Hepatocyte (in vitro differentiated cells): ENCODE results near the gene MTX1. TPM values are rescaled to one million over a fixed set of nuclear protein-coding genes. Genes with fewer than 3 reads are reported as not detected.
"Not testable (repeated sequence)": the region's sequence is repeated elsewhere in the genome, so short reads cannot be mapped to it uniquely, and the experiment has no call there.

Source experiments
- DNase-seq: peaks from one replicate; pipeline ENCODE4 v3.0.0-alpha.2; 2016; ENCODE audit warnings: low spot score
- H2AFZ ChIP-seq: fragments of 200-600 bp; sonication (generic); 2 replicates; pipeline ENCODE4 v1.6.0; 2016; ENCODE audit warnings: antibody characterized with exemption, mild to moderate bottlenecking
- H3K27ac ChIP-seq: fragments of 200-600 bp; sonication (generic); 2 replicates; pipeline ENCODE4 v1.5.1; 2016; ENCODE audit warnings: mild to moderate bottlenecking
- H3K27me3 ChIP-seq: fragments of 200-600 bp; sonication (generic); 2 replicates; pipeline ENCODE4 v1.6.1; 2016
- H3K36me3 ChIP-seq: fragments of 200-600 bp; sonication (generic); replicated peaks from 2 replicates; pipeline ENCODE4 v1.5.1; 2016; ENCODE audit warnings: low read depth; ENCODE audit not compliant: insufficient read depth
- H3K4me1 ChIP-seq: fragments of 200-600 bp; sonication (generic); 2 replicates; pipeline ENCODE4 v1.5.1; 2016; ENCODE audit warnings: mild to moderate bottlenecking, moderate library complexity; ENCODE audit not compliant: insufficient read depth
- H3K4me2 ChIP-seq: fragments of 200-600 bp; sonication (generic); 2 replicates; pipeline ENCODE4 v1.6.0; 2016
- H3K4me3 ChIP-seq: fragments of 200-600 bp; sonication (generic); 2 replicates; pipeline ENCODE4 v1.5.1; 2016; ENCODE audit warnings: mild to moderate bottlenecking
- H3K79me2 ChIP-seq: fragments of 200-600 bp; sonication (generic); 2 replicates; pipeline ENCODE4 v1.6.0; 2017; ENCODE audit warnings: mild to moderate bottlenecking
- H3K9me2 ChIP-seq: fragments of 200-600 bp; sonication (generic); replicated peaks from 2 replicates; pipeline ENCODE4 v1.6.0; 2017; ENCODE audit warnings: mild to moderate bottlenecking; ENCODE audit not compliant: insufficient read depth
- H3K9me3 ChIP-seq: fragments of 200-600 bp; sonication (generic); 2 replicates; pipeline ENCODE4 v1.5.1; 2016; ENCODE audit warnings: low read depth, mild to moderate bottlenecking
- H4K20me1 ChIP-seq: fragments of 200-600 bp; sonication (generic); 2 replicates; pipeline ENCODE4 v1.6.0; 2016; ENCODE audit warnings: mild to moderate bottlenecking; ENCODE audit not compliant: insufficient read depth, poor library complexity, severe bottlenecking
- CTCF ChIP-seq: fragments of 200-600 bp; sonication (generic); IDR thresholded peaks from 2 replicates; pipeline ENCODE4 v1.5.1; 2016; ENCODE audit warnings: antibody characterized with exemption, mild to moderate bottlenecking; ENCODE audit not compliant: poor library complexity
- EZH2 ChIP-seq: fragments of 200-600 bp; sonication (generic); IDR thresholded peaks from 2 replicates; pipeline ENCODE4 v1.6.1; 2016; ENCODE audit warnings: antibody characterized with exemption, mild to moderate bottlenecking, borderline replicate concordance
- EZH2phosphoT487 ChIP-seq: fragments of 200-600 bp; sonication (generic); IDR thresholded peaks from one replicate; pipeline ENCODE4 v1.6.1; 2018; ENCODE audit warnings: antibody characterized with exemption, mild to moderate bottlenecking, low read depth, moderate library complexity; ENCODE audit not compliant: unreplicated experiment, severe bottlenecking
- WGBS: methylation state at CpG from one replicate; pipeline ENCODE4 v1.1.6; 2016; ENCODE audit warnings: low lambda C conversion rate; ENCODE audit errors: missing lambda C conversion rate; 5-methylcytosine and 5-hydroxymethylcytosine counted together
- polyA plus RNA-seq: library from polyadenylated mRNA; unstranded; fragments of >200 nt; fragmentation: Nextera tagmentation; extraction: Ambion mirVana; gene quantifications from 2 replicates; pipeline ENCODE4 v1.2.1, GENCODE V29; 2016
- total RNA-seq: library from RNA; depleted of rRNA; stranded (reverse); fragments of >200 nt; gene quantifications from 2 replicates; pipeline ENCODE4 v1.2.3, GENCODE V29; 2014

Gene MTX1
- total and polyA plus RNA-seq, 2 experiments from 2014 or later = 42.1 to 78.2 TPM

GRCh38 chr1:155218854-155219591 lies 10.5 kb downstream of the MTX1 start:
- no peak for TF ChIP-seq EZH2
- no peak for TF ChIP-seq EZH2phosphoT487
- no peak for TF ChIP-seq CTCF
- WGBS = 58% methylated on average over 7 of the region's 7 CpGs
- Histone ChIP-seq H4K20me1 (no peaks in the 10 kb centered on the region), H3K27me3 (no peaks in the 10 kb centered on the region), H3K9me2 (no peaks in the 10 kb centered on the region), H3K9me3 (no peaks in the 10 kb centered on the region), H3K4me2 (peak overlapping the region; percentile 63), H3K36me3 (no peaks in the 10 kb centered on the region), H3K4me3 (no peak overlapping the region), H3K27ac (peak overlapping the region; percentile 82), H2AFZ (peak overlapping the region; percentile 57), H3K4me1 (peaks cover 4% of the 10 kb centered on the region), H3K79me2 (no peaks in the 10 kb centered on the region)
- DNase-seq = peak; percentile 70

DNA sequence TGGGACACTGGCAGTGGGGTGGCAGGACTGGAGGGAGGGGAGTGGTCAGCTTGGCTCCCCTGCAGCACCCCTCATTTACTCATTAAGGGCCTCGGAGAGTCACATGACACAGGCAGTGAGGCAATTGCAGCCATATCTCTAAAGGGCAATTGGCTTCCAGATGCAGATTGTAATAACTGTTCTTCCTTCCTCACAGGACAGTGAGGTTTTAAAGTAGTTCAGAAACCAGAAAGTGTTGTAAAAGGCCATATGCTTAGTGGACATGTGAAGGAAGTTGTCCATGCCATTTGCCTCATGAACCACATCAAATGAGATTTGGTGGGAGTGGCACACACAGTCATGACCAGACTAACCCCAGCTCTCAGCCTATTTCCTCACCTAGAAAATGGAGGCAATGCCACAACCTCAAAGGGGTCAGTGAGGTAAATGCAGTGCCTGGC lies 11.1 kb downstream of the MTX1 start:
- Histone ChIP-seq H3K9me3 (no peaks in the 10 kb centered on the region), H3K4me3 (no peak overlapping the region), H3K4me1 (peaks cover 9% of the 10 kb centered on the region), H3K27ac (peak overlapping the region; percentile 82), H3K9me2 (no peaks in the 10 kb centered on the region), H3K79me2 (no peaks in the 10 kb centered on the region), H3K27me3 (no peaks in the 10 kb centered on the region), H4K20me1 (no peaks in the 10 kb centered on the region), H3K36me3 (no peaks in the 10 kb centered on the region), H2AFZ (peak overlapping the region; percentile 57), H3K4me2 (peak overlapping the region; percentile 63)
- peak; percentile 50 for DNase-seq
- no peak for TF ChIP-seq EZH2phosphoT487
- TF ChIP-seq CTCF = no peak
- no peak for TF ChIP-seq EZH2
- 36% methylated on average over 1 of the region's 1 CpG for WGBS

DNA sequence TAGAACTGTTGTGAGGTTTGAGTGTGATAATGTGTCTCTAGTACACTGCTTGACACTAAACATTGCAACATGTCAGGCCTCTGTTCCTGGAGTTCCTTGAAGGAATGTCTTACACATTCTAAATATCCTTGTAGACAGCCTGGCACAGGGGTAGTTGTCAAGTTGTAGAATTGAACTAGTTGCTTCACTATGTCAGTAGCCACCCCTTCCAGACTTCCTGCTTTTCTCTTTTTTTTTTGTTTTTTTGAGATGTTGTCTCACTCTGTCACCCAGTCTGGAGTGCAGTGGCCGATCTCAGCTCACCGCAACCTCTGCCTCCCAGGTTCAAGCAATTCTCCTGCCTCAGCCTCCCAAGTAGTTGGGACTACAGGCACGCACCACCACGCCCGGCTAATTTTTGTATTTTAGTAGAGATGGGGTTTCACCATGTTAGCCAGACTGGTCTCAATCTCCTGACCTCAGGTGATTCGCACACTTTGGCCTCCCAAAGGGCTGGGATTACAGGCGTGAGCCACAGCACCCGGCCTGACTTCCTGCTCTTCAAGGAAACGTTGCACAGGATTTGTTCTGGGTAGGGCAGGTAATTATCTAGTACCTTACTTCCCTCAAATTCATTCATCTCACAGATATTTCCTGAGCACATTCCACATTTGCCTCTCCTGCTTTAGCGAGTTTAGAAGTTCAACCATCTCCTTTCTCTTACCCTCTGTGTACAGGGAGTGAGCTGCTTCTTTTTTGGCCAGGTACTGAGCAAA lies 11.9 kb downstream of the MTX1 start:
- Histone ChIP-seq H3K4me1 (peaks cover 16% of the 10 kb centered on the region), H3K27ac (peak overlapping the region; percentile 82)
- H3K79me2 ChIP-seq, DNase-seq, H3K4me3 ChIP-seq, H4K20me1 ChIP-seq, H3K36me3 ChIP-seq, H3K9me2 ChIP-seq, H3K27me3 ChIP-seq, H3K9me3 ChIP-seq, H3K4me2 ChIP-seq, H2AFZ ChIP-seq: not testable (repeated sequence)
- WGBS = 85% methylated on average over 10 of the region's 10 CpGs

DNA sequence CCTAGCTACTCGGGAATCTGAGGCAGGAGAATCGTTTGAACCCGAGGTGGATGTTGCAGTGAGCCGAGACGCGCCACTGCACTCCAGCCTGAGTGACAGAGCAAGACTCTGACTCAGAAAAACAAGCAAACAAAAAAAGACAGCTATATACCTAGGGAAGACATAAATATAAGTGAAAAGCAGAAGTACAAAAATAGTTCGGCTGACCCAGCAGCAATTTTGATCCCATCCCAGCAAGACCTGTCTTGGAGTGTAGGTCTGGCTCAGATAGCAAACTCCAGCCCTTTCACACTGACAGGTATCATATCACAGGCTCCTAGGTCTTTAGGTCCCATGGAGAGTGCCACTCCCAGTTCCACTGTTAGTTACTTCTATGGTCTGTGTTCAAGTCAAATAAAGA lies 14.6 kb downstream of the MTX1 start:
- Histone ChIP-seq H3K27ac (no peak overlapping the region), H3K4me2 (no peak overlapping the region), H3K4me1 (peaks cover 29% of the 10 kb centered on the region), H3K9me3 (no peaks in the 10 kb centered on the region), H3K36me3 (no peaks in the 10 kb centered on the region), H4K20me1 (no peaks in the 10 kb centered on the region), H2AFZ (no peak overlapping the region), H3K9me2 (no peaks in the 10 kb centered on the region), H3K79me2 (peaks cover 11% of the 10 kb centered on the region), H3K27me3 (no peaks in the 10 kb centered on the region), H3K4me3 (no peak overlapping the region)
- DNase-seq = no peak
- 93% methylated on average over 7 of the region's 7 CpGs for WGBS
- TF ChIP-seq CTCF (no peak), EZH2phosphoT487 (no peak), EZH2 (no peak)

DNA sequence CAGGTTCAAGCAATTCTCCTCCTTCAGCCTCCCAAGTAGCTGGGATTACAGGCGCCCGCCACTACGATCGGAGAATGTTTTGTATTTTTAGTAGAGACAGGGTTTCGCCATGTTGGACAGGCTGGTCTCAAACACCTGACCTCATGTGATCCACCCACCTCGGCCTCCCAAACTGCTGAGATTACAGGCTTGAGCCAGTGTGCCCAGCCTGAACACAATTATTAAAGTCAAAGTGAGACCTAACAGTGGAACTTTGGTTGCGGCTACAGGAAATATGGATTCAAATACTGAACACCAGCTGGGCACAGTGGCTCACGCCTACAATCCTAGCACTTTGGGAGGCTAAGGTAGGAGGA lies 16.9 kb downstream of the MTX1 start:
- H3K9me3 ChIP-seq, H4K20me1 ChIP-seq, H2AFZ ChIP-seq, H3K36me3 ChIP-seq, H3K4me3 ChIP-seq, H3K27me3 ChIP-seq, H3K9me2 ChIP-seq, DNase-seq: not testable (repeated sequence)
- Histone ChIP-seq H3K4me1 (peaks cover 28% of the 10 kb centered on the region), H3K4me2 (peak overlapping the region; percentile 78), H3K27ac (peak overlapping the region; percentile 86), H3K79me2 (peaks cover 11% of the 10 kb centered on the region)
- 95% methylated on average over 8 of the region's 8 CpGs for WGBS
